ENCODE results near the gene HFE. TPM values are rescaled to one million over a fixed set of nuclear protein-coding genes. Genes with fewer than 3 reads are reported as not detected.
"Not testable (repeated sequence)": the region's sequence is repeated elsewhere in the genome, so short reads cannot be mapped to it uniquely, and the experiment has no call there.

HFE gene
- polyA plus RNA-seq, 3 donors: 13.5 to 16.1 (median 14.1) TPM

GRCh38 chr6:26045928-26046368 lies 41.3 kb upstream of the HFE start:
- peaks cover 0 to 3% (median 0%) of the 10 kb centered on the region in 3 donors for H3K27me3 Mint-ChIP-seq (ENCODE audit: low read depth in 3 of 3)
- Histone ChIP-seq H3K9me3 (replicated peaks in 1 of 2; ENCODE audit: control insufficient read depth in 1 of 2, insufficient read depth in 1 of 2, low read length in 2 of 2) (no peaks in the 10 kb centered on the region), H4K20me1 (ENCODE audit: insufficient read depth, low read length) (no peaks in the 10 kb centered on the region), H3K9ac (ENCODE audit: insufficient read depth, low read length, poor library complexity, severe bottlenecking) (no peak overlapping the region), H3K27me3 (ENCODE audit: control insufficient read depth in 2 of 2, insufficient read depth in 2 of 2, low read length in 2 of 2) (no peaks in the 10 kb centered on the region), H3K4me3 (replicated peaks in 1 of 3; ENCODE audit: low read depth in 2 of 3, low read length in 3 of 3) (peak overlapping the region in 2 of 3 experiments; percentile 79 to 99), H3K27ac (ENCODE audit: low read depth in 1 of 2, low read length in 2 of 2) (no peak overlapping the region), H2AFZ (ENCODE audit: insufficient read depth, low read depth, low read length, poor library complexity, severe bottlenecking) (peak overlapping the region; percentile 78), H3K4me2 (replicated peaks; ENCODE audit: extremely low read depth, low read length, poor library complexity, severe bottlenecking) (peak overlapping the region; percentile 96), H3K36me3 (replicated peaks in 1 of 2; ENCODE audit: control insufficient read depth in 1 of 2, insufficient read depth in 2 of 2, low read length in 2 of 2) (no peaks in the 10 kb centered on the region), H3K4me1 (ENCODE audit: control insufficient read depth in 1 of 2, insufficient read depth in 2 of 2, low read length in 2 of 2) (peaks cover 33% of the 10 kb centered on the region in 2 donors), H3K79me2 (ENCODE audit: insufficient read depth, low read length) (no peaks in the 10 kb centered on the region)
- peak overlapping the region in 1 of 2 donors; percentile 92 for H3K4me3 Mint-ChIP-seq
- peaks cover 0 to 2% (median 0%) of the 10 kb centered on the region in 7 donors for H3K9me3 Mint-ChIP-seq
- intact Hi-C loops (cut with micrococcal nuclease): no loop called here
- H3K4me1 Mint-ChIP-seq: peaks cover 20% of the 10 kb centered on the region
- WGBS (ENCODE audit: insufficient coverage): no CpG with 5 or more reads among the region's 5 CpGs
- H3K36me3 Mint-ChIP-seq: no peaks in the 10 kb centered on the region
- no peak for DNase-seq
- H3K27ac Mint-ChIP-seq: peak overlapping the region in 1 of 7 donors; percentile 96
- TF ChIP-seq, protein P1, sequence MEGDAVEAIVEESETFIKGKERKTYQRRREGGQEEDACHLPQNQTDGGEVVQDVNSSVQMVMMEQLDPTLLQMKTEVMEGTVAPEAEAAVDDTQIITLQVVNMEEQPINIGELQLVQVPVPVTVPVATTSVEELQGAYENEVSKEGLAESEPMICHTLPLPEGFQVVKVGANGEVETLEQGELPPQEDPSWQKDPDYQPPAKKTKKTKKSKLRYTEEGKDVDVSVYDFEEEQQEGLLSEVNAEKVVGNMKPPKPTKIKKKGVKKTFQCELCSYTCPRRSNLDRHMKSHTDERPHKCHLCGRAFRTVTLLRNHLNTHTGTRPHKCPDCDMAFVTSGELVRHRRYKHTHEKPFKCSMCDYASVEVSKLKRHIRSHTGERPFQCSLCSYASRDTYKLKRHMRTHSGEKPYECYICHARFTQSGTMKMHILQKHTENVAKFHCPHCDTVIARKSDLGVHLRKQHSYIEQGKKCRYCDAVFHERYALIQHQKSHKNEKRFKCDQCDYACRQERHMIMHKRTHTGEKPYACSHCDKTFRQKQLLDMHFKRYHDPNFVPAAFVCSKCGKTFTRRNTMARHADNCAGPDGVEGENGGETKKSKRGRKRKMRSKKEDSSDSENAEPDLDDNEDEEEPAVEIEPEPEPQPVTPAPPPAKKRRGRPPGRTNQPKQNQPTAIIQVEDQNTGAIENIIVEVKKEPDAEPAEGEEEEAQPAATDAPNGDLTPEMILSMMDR (IDR thresholded peaks at IDR 0.05): no peak

DNA sequence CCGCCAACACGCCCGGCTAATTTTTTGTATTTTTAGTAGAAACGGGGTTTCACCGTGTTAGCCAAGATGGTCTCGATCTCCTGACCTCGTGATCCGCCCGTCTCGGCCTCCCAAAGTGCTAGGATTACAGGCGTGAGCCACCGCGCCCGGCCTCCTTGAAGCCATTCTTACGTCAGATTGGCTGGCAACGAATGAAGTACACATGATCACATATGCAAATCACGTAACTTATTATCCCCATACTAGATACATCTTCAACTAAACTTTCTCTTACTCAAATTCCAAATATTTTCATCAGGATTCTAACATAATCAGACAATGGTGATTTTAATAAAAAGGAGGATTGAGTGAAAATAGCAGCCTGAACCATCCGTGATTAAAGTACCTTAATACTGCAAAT lies 39.9 kb upstream of the HFE start:
- peaks cover 19% of the 10 kb centered on the region for H3K4me1 Mint-ChIP-seq
- DNase-seq; H3K9me3 Mint-ChIP-seq; H2AFZ ChIP-seq (ENCODE audit: insufficient read depth, low read depth, low read length, poor library complexity, severe bottlenecking); H3K4me2 ChIP-seq (replicated peaks; ENCODE audit: extremely low read depth, low read length, poor library complexity, severe bottlenecking); H3K4me3 Mint-ChIP-seq; H3K27ac ChIP-seq (ENCODE audit: low read depth in 1 of 2, low read length in 2 of 2); H3K9me3 ChIP-seq (replicated peaks in 1 of 2; ENCODE audit: control insufficient read depth in 1 of 2, insufficient read depth in 1 of 2, low read length in 2 of 2); H3K27me3 ChIP-seq (ENCODE audit: control insufficient read depth in 2 of 2, insufficient read depth in 2 of 2, low read length in 2 of 2); H3K36me3 Mint-ChIP-seq; H3K36me3 ChIP-seq (replicated peaks in 1 of 2; ENCODE audit: control insufficient read depth in 1 of 2, insufficient read depth in 2 of 2, low read length in 2 of 2); H3K4me3 ChIP-seq (replicated peaks in 1 of 3; ENCODE audit: low read depth in 2 of 3, low read length in 3 of 3); H3K27ac Mint-ChIP-seq; H4K20me1 ChIP-seq (ENCODE audit: insufficient read depth, low read length); intact Hi-C loops (cut with micrococcal nuclease); H3K27me3 Mint-ChIP-seq (ENCODE audit: low read depth in 3 of 3); H3K9ac ChIP-seq (ENCODE audit: insufficient read depth, low read length, poor library complexity, severe bottlenecking); H3K79me2 ChIP-seq (ENCODE audit: insufficient read depth, low read length): not testable (repeated sequence)
- 100% methylated on average over 6 of the region's 18 CpGs for WGBS (ENCODE audit: insufficient coverage)
- H3K4me1 ChIP-seq (ENCODE audit: control insufficient read depth in 1 of 2, insufficient read depth in 2 of 2, low read length in 2 of 2): peaks cover 31 to 33% of the 10 kb centered on the region in 2 donors

Data from CD14-positive monocyte (primary cell).